ENCODE data around the gene PDPN. TPM values are rescaled to one million over a fixed set of nuclear protein-coding genes. Genes with fewer than 3 reads are reported as not detected.

PDPN gene
- total and polyA plus RNA-seq, 7 donors = 17.2 to 38.4 (median 27.9) TPM

DNA sequence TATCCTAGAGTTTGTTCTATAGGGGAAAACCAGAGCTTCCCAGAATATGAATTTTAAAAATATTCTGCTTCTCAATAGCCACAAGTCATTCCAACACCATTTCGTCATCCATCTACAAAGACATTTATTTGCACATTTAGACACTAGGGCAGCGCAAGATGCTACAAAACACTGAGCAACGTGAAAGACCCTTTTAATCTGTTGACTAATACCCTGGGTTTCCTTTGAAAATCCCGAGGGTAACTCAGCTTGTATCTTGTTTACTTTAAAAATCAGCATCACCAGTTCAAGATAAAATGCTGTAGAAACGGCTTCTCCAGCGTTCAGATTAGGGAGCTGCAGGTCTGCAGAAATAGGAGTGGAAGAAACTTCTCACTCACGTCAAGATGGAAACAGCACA, 13.5 kb downstream of the PDPN start:
- no peak overlapping the region for H3K4me3 ChIP-seq
- intact Hi-C loops (cut with DNase I) = no loop called here
- WGBS, 3 donors = 83 to 85% (median 83%) methylated on average over 7 of the region's 7 CpGs

DNA sequence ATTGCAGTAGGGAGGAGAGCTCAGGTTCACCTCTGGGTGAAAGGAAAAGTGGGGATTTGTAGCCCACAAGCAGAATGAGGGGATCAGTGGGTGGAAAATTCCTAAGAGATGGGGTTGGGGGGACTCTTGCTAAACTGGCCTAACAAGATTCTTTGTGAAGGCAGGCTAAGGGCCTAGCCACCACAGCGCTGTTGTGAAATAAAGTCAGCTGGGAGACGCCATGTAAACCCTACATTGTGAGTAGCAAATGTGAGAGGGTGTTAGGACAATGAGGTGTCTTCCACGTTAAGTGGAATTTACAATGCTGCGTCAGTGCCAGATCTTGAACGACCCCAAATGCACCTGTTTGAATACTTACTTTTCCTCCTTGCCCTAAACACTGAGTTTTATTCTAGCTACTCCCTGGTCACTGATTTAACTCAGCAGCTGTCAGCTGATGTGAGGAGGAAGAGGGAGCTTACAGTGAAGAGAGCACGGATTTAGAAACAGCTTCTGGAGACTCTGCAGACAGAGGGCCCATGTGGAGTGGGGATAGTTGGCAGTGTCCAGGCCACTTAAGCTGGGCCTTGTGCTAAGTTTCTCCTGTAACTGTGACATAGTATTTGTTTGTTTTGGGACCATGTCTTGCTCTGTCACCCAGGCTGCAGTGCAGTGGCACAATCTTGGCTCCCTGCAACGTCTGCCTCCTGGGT, 17.3 kb downstream of the PDPN start:
- intact Hi-C loops (cut with DNase I) = no loop called here
- Histone ChIP-seq H3K4me3 (no peak overlapping the region), H3K36me3 (ENCODE audit: insufficient read depth in 1 of 2, low read depth in 1 of 2) (no peaks in the 10 kb centered on the region), H3K27me3 (ENCODE audit: insufficient read depth in 3 of 3, low read length in 2 of 3) (no peaks in the 10 kb centered on the region), H3K9me3 (no peaks in the 10 kb centered on the region), H3K4me1 (peaks cover 3% of the 10 kb centered on the region), H3K27ac (peak overlapping the region; percentile 36)
- TF ChIP-seq, protein P1, sequence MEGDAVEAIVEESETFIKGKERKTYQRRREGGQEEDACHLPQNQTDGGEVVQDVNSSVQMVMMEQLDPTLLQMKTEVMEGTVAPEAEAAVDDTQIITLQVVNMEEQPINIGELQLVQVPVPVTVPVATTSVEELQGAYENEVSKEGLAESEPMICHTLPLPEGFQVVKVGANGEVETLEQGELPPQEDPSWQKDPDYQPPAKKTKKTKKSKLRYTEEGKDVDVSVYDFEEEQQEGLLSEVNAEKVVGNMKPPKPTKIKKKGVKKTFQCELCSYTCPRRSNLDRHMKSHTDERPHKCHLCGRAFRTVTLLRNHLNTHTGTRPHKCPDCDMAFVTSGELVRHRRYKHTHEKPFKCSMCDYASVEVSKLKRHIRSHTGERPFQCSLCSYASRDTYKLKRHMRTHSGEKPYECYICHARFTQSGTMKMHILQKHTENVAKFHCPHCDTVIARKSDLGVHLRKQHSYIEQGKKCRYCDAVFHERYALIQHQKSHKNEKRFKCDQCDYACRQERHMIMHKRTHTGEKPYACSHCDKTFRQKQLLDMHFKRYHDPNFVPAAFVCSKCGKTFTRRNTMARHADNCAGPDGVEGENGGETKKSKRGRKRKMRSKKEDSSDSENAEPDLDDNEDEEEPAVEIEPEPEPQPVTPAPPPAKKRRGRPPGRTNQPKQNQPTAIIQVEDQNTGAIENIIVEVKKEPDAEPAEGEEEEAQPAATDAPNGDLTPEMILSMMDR (IDR thresholded peaks at IDR 0.05) = no peak
- ATAC-seq = peak; percentile 34 to 71 (median 59)
- DNase-seq = no peak
- WGBS, 3 donors = 48 to 61% (median 54%) methylated on average over 7 of the region's 7 CpGs

More for the DNA sequence above, 13.5 kb downstream of the PDPN start:
- no peaks in the 10 kb centered on the region for H3K36me3 ChIP-seq (ENCODE audit: insufficient read depth in 1 of 2, low read depth in 1 of 2)
- H3K27ac ChIP-seq = no peak overlapping the region
- DNase-seq = no peak
- peaks cover 13% of the 10 kb centered on the region for H3K4me1 ChIP-seq
- TF ChIP-seq, protein P1 (IDR thresholded peaks at IDR 0.05) = no peak
- H3K9me3 ChIP-seq = no peaks in the 10 kb centered on the region
- ATAC-seq = no peak
- no peaks in the 10 kb centered on the region for H3K27me3 ChIP-seq (ENCODE audit: insufficient read depth in 3 of 3, low read length in 2 of 3)

DNA sequence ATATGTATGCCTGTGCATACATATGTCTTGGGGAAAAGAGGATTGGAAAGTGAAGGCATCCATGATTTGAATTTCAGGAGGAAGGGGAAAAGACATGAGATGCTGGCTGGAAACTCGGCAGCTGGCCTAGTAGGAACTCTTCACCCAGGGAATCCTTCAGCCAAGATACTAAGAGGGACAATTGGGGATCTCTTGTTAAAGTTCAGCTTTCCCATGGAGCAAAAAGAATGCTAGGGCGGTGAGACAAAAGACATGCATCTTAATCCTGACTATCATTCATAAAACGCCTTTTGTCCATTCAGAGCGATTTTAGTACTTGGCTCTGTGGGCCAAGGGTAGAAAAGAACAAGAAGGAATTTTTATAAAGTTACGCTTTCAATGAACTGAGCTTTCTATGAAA, 20.5 kb downstream of the PDPN start:
- Histone ChIP-seq H3K4me3 (no peak overlapping the region), H3K27ac (no peak overlapping the region), H3K27me3 (ENCODE audit: insufficient read depth in 3 of 3, low read length in 2 of 3) (no peaks in the 10 kb centered on the region), H3K36me3 (ENCODE audit: insufficient read depth in 1 of 2, low read depth in 1 of 2) (peaks cover 0 to 16% of the 10 kb centered on the region in 2 donors), H3K4me1 (peaks cover 3% of the 10 kb centered on the region), H3K9me3 (no peaks in the 10 kb centered on the region)
- no peak for ATAC-seq
- TF ChIP-seq, protein P1 (IDR thresholded peaks at IDR 0.05) = no peak
- no peak for DNase-seq
- 76 to 81% (median 78%) methylated on average over 5 of the region's 5 CpGs for WGBS, 3 donors
- intact Hi-C loops (cut with DNase I) = no loop called here

DNA sequence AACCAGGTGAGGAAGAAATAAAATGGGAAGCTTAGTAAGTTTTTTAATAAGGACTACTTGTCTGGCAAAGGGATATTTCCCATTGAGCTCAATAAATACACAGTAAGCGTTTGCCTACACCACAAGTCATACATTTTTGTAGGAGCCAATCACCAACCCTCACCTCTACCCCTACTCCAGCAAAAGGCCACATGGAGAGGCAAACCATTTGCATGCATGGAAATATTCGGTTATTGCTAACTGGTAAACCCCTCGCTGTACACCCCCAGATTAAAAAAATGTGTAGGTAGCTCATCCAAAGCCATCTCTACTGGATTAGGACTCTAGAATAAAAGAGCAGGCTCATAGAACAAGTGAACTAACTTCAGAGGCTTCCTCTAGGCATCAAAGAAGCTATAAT, 21.1 kb downstream of the PDPN start:
- WGBS, 3 donors = 88 to 93% (median 92%) methylated on average over 3 of the region's 3 CpGs
- TF ChIP-seq, protein P1 (IDR thresholded peaks at IDR 0.05) = no peak
- H3K27me3 ChIP-seq (ENCODE audit: insufficient read depth in 3 of 3, low read length in 2 of 3) = no peaks in the 10 kb centered on the region
- H3K4me3 ChIP-seq = no peak overlapping the region
- no peak for DNase-seq
- no peak for ATAC-seq
- H3K27ac ChIP-seq = no peak overlapping the region
- H3K36me3 ChIP-seq (ENCODE audit: insufficient read depth in 1 of 2, low read depth in 1 of 2) = peaks cover 0 to 17% of the 10 kb centered on the region in 2 donors
- peaks cover 3% of the 10 kb centered on the region for H3K4me1 ChIP-seq
- no peaks in the 10 kb centered on the region for H3K9me3 ChIP-seq
- intact Hi-C loops (cut with DNase I) = no loop called here

DNA sequence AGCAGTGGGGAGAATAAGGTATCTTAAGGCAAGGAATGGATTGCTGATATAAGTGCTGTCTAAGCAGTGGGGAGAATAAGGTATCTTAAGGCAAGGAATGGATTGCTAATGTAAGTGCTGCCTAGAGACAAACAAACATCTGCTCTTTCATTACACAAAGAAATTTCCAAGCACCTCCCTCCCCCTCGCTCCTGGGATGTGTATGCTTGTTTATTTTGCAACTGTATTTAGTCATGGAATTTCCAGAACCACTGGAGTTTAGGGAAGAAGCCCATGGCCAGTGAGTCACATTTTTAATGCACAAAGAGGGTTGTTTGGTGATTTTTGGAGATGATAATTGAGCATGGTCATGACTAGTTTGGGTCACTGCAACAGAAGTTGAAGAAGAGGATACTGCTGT, 21.5 kb downstream of the PDPN start:
- Histone ChIP-seq H3K36me3 (ENCODE audit: insufficient read depth in 1 of 2, low read depth in 1 of 2) (peaks cover 0 to 18% of the 10 kb centered on the region in 2 donors), H3K4me1 (peaks cover 3% of the 10 kb centered on the region), H3K27ac (no peak overlapping the region), H3K9me3 (no peaks in the 10 kb centered on the region), H3K27me3 (ENCODE audit: insufficient read depth in 3 of 3, low read length in 2 of 3) (no peaks in the 10 kb centered on the region), H3K4me3 (no peak overlapping the region)
- peak; percentile 29 to 55 (median 38) for ATAC-seq
- WGBS, 3 donors = 65 to 72% (median 67%) methylated on average over 1 of the region's 1 CpG
- TF ChIP-seq, protein P1 (IDR thresholded peaks at IDR 0.05) = no peak
- DNase-seq = peak in 1 of 2 donors; percentile 42
- intact Hi-C loops (cut with DNase I) = no loop called here

All from psoas muscle (tissue), 8 donors.